ENCODE data around the gene CRPPA.

Gene CRPPA

GRCh38 chr7:16430133-16430532 is 8.8 kb upstream of the CRPPA start:
- Histone ChIP-seq H3K9me3 (ENCODE audit: control insufficient read depth, insufficient read depth, low read depth, low read length) (no peaks in the 10 kb centered on the region), H3K36me3 (ENCODE audit: control insufficient read depth in 2 of 2, insufficient read depth in 1 of 2, low read length in 2 of 2) (no peaks in the 10 kb centered on the region), H3K4me3 (ENCODE audit: low read depth, low read length) (no peak overlapping the region), H3K4me1 (ENCODE audit: control insufficient read depth, insufficient read depth, low read length) (no peaks in the 10 kb centered on the region), H3K27ac (ENCODE audit: extremely low read depth, low read depth, low read length) (no peak overlapping the region)
- TF ChIP-seq ZFP37 (tag by site-specific recombination; IDR thresholded peaks at IDR 0.05) (no peak), ZNF521 (tag by site-specific recombination; IDR thresholded peaks at IDR 0.05) (no peak), ZBTB7A (tag by site-specific recombination; IDR thresholded peaks at IDR 0.05; ENCODE audit: low read depth) (no peak), ZNF473 (tag by site-specific recombination; IDR thresholded peaks at IDR 0.05) (no peak), KLF1 (tag by site-specific recombination; IDR thresholded peaks at IDR 0.05) (no peak), ZNF23 (tag by site-specific recombination; IDR thresholded peaks at IDR 0.05; ENCODE audit: borderline replicate concordance) (no peak), ZNF184 (tag by site-specific recombination; IDR thresholded peaks at IDR 0.05) (no peak), ZXDB (tag by site-specific recombination; IDR thresholded peaks at IDR 0.05) (no peak), ZNF324 (tag by site-specific recombination; IDR thresholded peaks at IDR 0.05) (no peak), ZBTB10 (tag by site-specific recombination; IDR thresholded peaks at IDR 0.05) (no peak), ZNF223 (tag by site-specific recombination; IDR thresholded peaks at IDR 0.05) (no peak), ZBTB11 (tag by site-specific recombination; conservative IDR thresholded peaks at IDR 0.05; ENCODE audit: low read depth) (no peak), SP3 (tag by site-specific recombination; IDR thresholded peaks at IDR 0.05) (no peak), ZNF121 (tag by site-specific recombination; IDR thresholded peaks at IDR 0.05) (no peak)
- ChIA-PET CTCF (interaction anchor here (0.6 to 8.8 kb wide), 3 partner anchors 20 to 136 kb away, joined by 3 to 71 read pairs (median 3); no protein-coding TSS in a partner anchor), POLR2A (no interaction called here)

- no peak overlapping the region for H3K27ac ChIP-seq (ENCODE audit: extremely low read depth, low read depth, low read length)
- H3K36me3 ChIP-seq (ENCODE audit: control insufficient read depth in 2 of 2, insufficient read depth in 1 of 2, low read length in 2 of 2) = no peaks in the 10 kb centered on the region
- ChIA-PET POLR2A (no interaction called here), CTCF (interaction anchor here (0.6 to 1.3 kb wide), 3 partner anchors 78 to 1218 kb away, joined by 4 to 6 read pairs (median 4); no protein-coding TSS in a partner anchor)
- TF ChIP-seq PATZ1 (tag by site-specific recombination; IDR thresholded peaks at IDR 0.05) (no peak), ZNF37A (tag by site-specific recombination; IDR thresholded peaks at IDR 0.05) (no peak), ZNF843 (tag by site-specific recombination; IDR thresholded peaks at IDR 0.05) (no peak), ZNF398 (tag by site-specific recombination; IDR thresholded peaks at IDR 0.05) (no peak), ZNF24 (tag by site-specific recombination; IDR thresholded peaks at IDR 0.05) (no peak), ZNF121 (tag by site-specific recombination; IDR thresholded peaks at IDR 0.05) (no peak), WT1 (tag by site-specific recombination; IDR thresholded peaks at IDR 0.05) (no peak), ZNF311 (tag by site-specific recombination; IDR thresholded peaks at IDR 0.05; ENCODE audit: borderline replicate concordance) (no peak), ZFP3 (tag by site-specific recombination; IDR thresholded peaks at IDR 0.05; ENCODE audit: low read depth) (no peak)
- H3K4me3 ChIP-seq (ENCODE audit: low read depth, low read length) = no peak overlapping the region
- H3K9me3 ChIP-seq (ENCODE audit: control insufficient read depth, insufficient read depth, low read depth, low read length) = no peaks in the 10 kb centered on the region
- H3K4me1 ChIP-seq (ENCODE audit: control insufficient read depth, insufficient read depth, low read length) = no peaks in the 10 kb centered on the region
Observed at GRCh38 chr7:16428672-16429071, 7.3 kb upstream of the CRPPA start.

All from HEK293 (cell line).